Prostate gland (tissue), 2 donors: ENCODE data around the gene PIK3R6. TPM values are rescaled to one million over a fixed set of nuclear protein-coding genes. Genes with fewer than 3 reads are reported as not detected.

Source experiments
- DNase-seq: peaks from one replicate; pipeline ENCODE4 v3.0.0-alpha.2; 2019; ENCODE audit warnings: low spot score
- H3K27ac ChIP-seq, 2 donors: fragments of 200-600 bp; sonication (generic); 2 replicates each; pipeline ENCODE4 v1.5.1; 2017 to 2019
- H3K27me3 ChIP-seq: fragments of 200-600 bp; sonication (generic); replicated peaks from 2 replicates; pipeline ENCODE4 v1.5.1; 2019; ENCODE audit not compliant: insufficient read depth
- H3K36me3 ChIP-seq, 2 donors: fragments of 200-600 bp; sonication (generic); 1 replicate in 1 of 2; 2 replicates in 1 of 2; pipeline versions ENCODE4 v1.5.1 to v1.8.1; 2017 to 2019
- H3K4me1 ChIP-seq: fragments of 200-600 bp; sonication (generic); replicated peaks from 2 replicates; pipeline ENCODE4 v1.5.1; 2019
- H3K4me3 ChIP-seq, 2 donors: fragments of 200-600 bp; sonication (generic); 2 replicates each; pipeline ENCODE4 v1.5.1; 2017 to 2019
- H3K9me3 ChIP-seq: fragments of 200-600 bp; sonication (generic); 2 replicates; pipeline ENCODE4 v1.5.1; 2017
- CTCF ChIP-seq, 4 experiments: fragments of 200-600 bp in 2 of 4; fragments of 450-650 bp in 2 of 4; sonication (generic) in 2 of 4; IDR thresholded peaks; 1 replicate in 3 of 4; 2 replicates in 1 of 4; pipeline ENCODE4 v1.5.1; 2016 to 2019; ENCODE audit warnings: antibody characterized with exemption in 4 of 4, mild to moderate bottlenecking in 2 of 4, moderate library complexity in 2 of 4
- POLR2A ChIP-seq: fragments of 450-650 bp; IDR thresholded peaks from one replicate; pipeline ENCODE4 v1.6.1; 2016; ENCODE audit warnings: antibody characterized with exemption, mild to moderate bottlenecking
- POLR2AphosphoS5 ChIP-seq: sonication (generic); formaldehyde crosslinking; IDR thresholded peaks from one replicate; pipeline ENCODE4 v1.6.1; 2017; ENCODE audit warnings: antibody characterized with exemption
- WGBS: methylation state at CpG from one replicate; pipeline ENCODE4 v1.1.5; 2018; 5-methylcytosine and 5-hydroxymethylcytosine counted together
- intact Hi-C: fragments of 100-400 bp; cut with DNase I; formaldehyde crosslinking; loops from one replicate; pipeline ENCODE4 v1.14.2; 2022
- total RNA-seq, 2 donors: library from RNA; depleted of rRNA; stranded (reverse); fragments of >200 nt; gene quantifications; one replicate each; pipeline ENCODE4 v1.1.0, GENCODE V29; 2016

PIK3R6 gene
- total RNA-seq, 2 donors from 2014 or later, result 0.18 to 2.6 TPM

GRCh38 chr17:8868529-8868951 is 1.1 kb upstream of the PIK3R6 start:
- no peaks in the 10 kb centered on the region for H3K9me3 ChIP-seq
- intact Hi-C loops, result no loop called here
- no peaks in the 10 kb centered on the region for H3K27me3 ChIP-seq
- no peak for DNase-seq
- no peak overlapping the region for H3K4me3 ChIP-seq
- H3K36me3 ChIP-seq, result no peaks in the 10 kb centered on the region
- H3K27ac ChIP-seq, result no peak overlapping the region
- no peaks in the 10 kb centered on the region for H3K4me1 ChIP-seq
- 81% methylated on average over 4 of the region's 4 CpGs for WGBS
- TF ChIP-seq POLR2A (no peak), CTCF (IDR thresholded peaks at IDR 0.05) (no peak), POLR2AphosphoS5 (no peak)

GRCh38 chr17:8868092-8868491 is 618 bp upstream of the PIK3R6 start:
- DNase-seq, result no peak
- intact Hi-C loops, result no loop called here
- H3K9me3 ChIP-seq, result no peaks in the 10 kb centered on the region
- H3K36me3 ChIP-seq, result no peaks in the 10 kb centered on the region
- H3K27ac ChIP-seq, result no peak overlapping the region
- no peaks in the 10 kb centered on the region for H3K27me3 ChIP-seq
- 90% methylated on average over 1 of the region's 1 CpG for WGBS
- H3K4me3 ChIP-seq, result no peak overlapping the region
- TF ChIP-seq CTCF (IDR thresholded peaks at IDR 0.05), result no peak
- TF ChIP-seq POLR2A, result no peak
- no peak for TF ChIP-seq POLR2AphosphoS5
- H3K4me1 ChIP-seq, result no peaks in the 10 kb centered on the region

GRCh38 chr17:8865811-8866210 is 1.7 kb downstream of the PIK3R6 start:
- Histone ChIP-seq H3K4me1 (no peaks in the 10 kb centered on the region), H3K36me3 (no peaks in the 10 kb centered on the region), H3K9me3 (no peaks in the 10 kb centered on the region), H3K27me3 (no peaks in the 10 kb centered on the region), H3K4me3 (no peak overlapping the region), H3K27ac (no peak overlapping the region)
- no peak for TF ChIP-seq POLR2AphosphoS5
- WGBS, result 97% methylated on average over 7 of the region's 7 CpGs
- DNase-seq, result no peak
- intact Hi-C loops, result no loop called here

- TF ChIP-seq POLR2A (no peak), CTCF (IDR thresholded peaks at IDR 0.05) (no peak), POLR2AphosphoS5 (no peak)
- intact Hi-C loops, result no loop called here
- H3K36me3 ChIP-seq, result no peaks in the 10 kb centered on the region
- H3K4me3 ChIP-seq, result no peak overlapping the region
- H3K9me3 ChIP-seq, result no peaks in the 10 kb centered on the region
- H3K4me1 ChIP-seq, result no peaks in the 10 kb centered on the region
- 53% methylated on average over 6 of the region's 6 CpGs for WGBS
- no peaks in the 10 kb centered on the region for H3K27me3 ChIP-seq
- H3K27ac ChIP-seq, result no peak overlapping the region
- no peak for DNase-seq
Observed at GRCh38 chr17:8865385-8865784, 2.1 kb downstream of the PIK3R6 start.

GRCh38 chr17:8862213-8863056 is 5.0 kb downstream of the PIK3R6 start:
- intact Hi-C loops, result no loop called here
- H3K9me3 ChIP-seq, result no peaks in the 10 kb centered on the region
- TF ChIP-seq POLR2A (no peak), POLR2AphosphoS5 (no peak)
- H3K4me1 ChIP-seq, result no peaks in the 10 kb centered on the region
- WGBS, result 49% methylated on average over 9 of the region's 9 CpGs
- H3K36me3 ChIP-seq, result no peaks in the 10 kb centered on the region
- no peak overlapping the region for H3K4me3 ChIP-seq
- H3K27me3 ChIP-seq, result no peaks in the 10 kb centered on the region
- no peak overlapping the region for H3K27ac ChIP-seq
- no peak for DNase-seq
